Nucleus accumbens (tissue), 56 donors: ENCODE data around the gene CDH13.

Experiments used
- DNase-seq, 56 donors: peaks; one replicate each; lab custom pipeline; 2025; lab: John Stamatoyannopoulos, UW

The CDH13 gene

DNA sequence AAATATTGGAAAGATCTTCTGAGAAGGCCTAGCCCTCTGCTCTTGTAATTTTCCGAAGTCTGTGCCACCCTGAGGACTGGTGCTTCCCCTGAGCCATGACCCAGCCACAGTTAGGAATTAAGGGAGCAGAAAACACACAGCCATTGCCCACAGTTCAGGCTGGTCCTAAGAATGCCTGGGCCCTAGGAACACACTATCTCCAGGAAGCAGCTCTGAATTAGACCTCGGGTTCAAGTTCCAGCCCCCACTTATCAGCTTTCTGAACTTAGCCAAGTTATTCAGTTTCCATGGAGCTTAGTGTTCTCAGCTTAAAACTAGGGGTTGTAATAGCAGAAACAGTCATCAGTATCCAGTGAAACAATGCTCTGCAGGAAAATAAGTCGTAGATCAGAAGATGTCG, 56.0 kb downstream of the CDH13 start:
- DNase-seq = no peak

DNA sequence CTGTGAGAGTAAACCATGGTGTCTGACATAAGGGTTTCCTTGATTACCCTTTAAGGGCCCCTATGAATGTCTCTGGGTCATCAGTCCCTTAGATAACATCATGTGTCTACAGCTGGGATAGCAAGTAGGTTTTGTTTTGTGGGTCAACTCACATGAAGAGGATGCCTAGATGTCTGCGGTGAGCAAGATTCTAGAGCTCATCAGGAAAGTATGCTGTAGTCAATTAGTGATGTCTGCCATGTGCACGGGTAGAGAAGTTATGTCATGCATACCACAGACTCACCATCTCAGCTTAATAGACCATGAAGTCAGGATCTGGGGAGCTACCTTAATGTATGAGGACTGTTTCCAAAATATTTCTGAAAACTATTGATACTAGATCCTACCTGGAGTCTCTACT, 57.5 kb downstream of the CDH13 start:
- DNase-seq = no peak

DNA sequence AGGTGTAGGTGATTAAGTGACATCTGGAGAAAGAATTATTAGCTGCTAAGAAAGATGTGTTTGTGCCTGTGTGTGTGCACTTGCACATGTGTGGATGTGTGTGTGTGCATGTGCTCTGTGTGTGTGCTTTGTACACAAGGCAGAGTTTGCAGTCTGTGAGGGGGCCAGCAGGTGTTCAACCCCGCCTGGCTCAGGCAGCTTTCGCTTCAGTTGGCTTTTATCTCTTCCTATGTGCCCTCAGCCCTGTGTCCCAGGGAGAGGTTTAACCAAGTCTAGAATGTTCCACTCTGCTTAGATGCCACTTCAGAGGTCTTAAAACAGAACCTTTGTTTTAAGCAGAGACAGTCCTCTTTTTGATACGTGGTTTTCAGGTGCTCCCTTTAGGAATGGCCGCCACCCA, 58.8 kb downstream of the CDH13 start:
- DNase-seq = no peak

- DNase-seq = no peak
Observed at GRCh38 chr16:82694239-82694874, 67.6 kb downstream of the CDH13 start.

DNA sequence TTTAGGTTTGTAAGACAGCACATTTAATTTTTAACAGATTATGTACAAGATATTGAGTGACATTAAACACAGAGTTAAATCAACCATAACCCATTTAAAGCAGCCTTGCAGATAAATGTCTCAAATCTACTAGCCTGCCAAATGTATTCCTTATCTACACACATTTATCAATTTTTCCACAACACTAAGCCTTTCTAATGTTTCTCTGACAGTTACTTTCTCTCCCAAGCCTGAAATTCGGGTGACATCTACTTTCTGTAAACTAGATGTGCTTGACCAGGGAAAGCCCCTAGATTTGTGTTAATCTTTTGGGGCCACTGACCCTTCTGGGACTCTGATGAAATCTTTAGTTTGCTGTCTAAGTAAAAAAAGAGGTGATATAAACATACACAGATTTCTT, 69.0 kb downstream of the CDH13 start:
- no peak for DNase-seq

GRCh38 chr16:82699260-82699659, 72.5 kb downstream of the CDH13 start:
- no peak for DNase-seq

GRCh38 chr16:82699711-82700495, 73.1 kb downstream of the CDH13 start:
- peak in 5 of 56 donors; percentile 4 to 36 (median 29) for DNase-seq

DNA sequence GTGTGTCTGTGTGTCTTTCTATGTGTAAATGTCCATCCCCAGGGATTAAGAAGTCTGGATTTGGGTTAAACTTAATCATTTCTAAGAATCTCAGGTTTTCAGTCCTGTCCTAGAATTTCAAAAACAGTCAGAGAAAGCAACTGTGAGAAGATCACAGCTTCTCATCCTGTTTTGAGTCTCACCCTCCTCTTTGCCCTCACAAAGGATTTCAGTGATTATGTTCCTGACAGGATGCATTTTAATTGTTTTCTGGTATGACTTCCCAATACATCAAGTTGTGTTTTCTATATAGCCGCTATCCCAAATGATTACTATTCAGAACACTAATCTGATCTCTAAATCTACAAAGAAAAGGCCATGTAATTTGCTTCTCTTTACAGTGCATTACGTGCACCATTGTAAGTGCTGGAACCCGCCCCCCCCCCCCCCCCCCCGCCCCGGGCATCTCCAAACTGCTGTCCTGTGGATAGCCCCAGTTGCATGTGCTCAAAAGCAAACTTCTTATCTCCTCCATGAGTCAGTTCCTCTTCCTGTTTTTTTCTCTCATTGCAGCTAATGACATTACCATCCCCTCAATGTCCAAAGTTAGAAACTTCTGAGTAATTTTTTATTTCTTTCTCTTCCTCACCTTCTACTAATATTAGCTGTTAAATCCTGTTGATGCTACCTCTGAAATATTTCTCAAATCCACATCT, 73.9 kb downstream of the CDH13 start:
- no peak for DNase-seq

DNA sequence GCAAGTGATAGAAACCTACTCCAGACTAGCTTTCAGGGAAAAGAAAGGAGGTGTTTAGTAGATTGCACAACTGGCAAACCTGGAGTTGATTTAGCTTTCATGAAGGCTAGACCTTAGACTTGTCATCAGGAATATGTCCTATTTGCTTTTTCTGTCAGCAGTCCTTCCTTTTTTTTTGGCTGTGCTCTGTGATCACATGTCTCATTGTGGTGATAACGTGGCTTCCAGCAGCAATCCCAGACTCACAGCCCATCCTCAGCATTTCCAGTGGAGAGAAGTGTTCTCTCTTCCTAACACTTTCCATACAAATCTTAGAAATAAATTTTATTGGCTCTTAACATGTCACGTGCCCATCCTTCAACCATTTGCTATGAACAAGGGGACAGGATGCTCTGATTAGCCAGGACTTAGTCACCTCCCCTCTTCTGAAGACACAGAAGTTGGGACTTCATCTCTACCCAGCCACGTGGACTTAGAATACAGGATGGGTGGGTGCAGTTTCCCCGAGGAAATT, 74.7 kb downstream of the CDH13 start:
- no peak for DNase-seq

DNA sequence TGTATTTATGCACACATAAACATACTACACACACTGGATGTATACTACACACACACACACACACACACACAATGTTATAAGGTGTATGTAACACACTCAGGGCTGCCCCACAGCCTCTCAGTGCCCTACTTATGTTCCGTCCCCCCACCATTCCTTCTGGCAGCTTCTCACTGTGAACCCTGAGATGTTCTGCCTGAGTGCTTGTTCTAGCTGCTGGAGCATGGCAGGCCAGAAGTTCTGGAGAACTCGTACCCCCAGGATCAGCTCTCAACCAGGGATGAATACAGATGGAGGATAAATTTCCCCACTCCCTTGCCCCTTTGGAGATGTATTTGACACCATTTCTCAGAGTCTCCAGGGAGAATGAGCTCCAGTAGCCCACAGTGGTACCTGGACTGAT, 76.4 kb downstream of the CDH13 start:
- DNase-seq = no peak

DNA sequence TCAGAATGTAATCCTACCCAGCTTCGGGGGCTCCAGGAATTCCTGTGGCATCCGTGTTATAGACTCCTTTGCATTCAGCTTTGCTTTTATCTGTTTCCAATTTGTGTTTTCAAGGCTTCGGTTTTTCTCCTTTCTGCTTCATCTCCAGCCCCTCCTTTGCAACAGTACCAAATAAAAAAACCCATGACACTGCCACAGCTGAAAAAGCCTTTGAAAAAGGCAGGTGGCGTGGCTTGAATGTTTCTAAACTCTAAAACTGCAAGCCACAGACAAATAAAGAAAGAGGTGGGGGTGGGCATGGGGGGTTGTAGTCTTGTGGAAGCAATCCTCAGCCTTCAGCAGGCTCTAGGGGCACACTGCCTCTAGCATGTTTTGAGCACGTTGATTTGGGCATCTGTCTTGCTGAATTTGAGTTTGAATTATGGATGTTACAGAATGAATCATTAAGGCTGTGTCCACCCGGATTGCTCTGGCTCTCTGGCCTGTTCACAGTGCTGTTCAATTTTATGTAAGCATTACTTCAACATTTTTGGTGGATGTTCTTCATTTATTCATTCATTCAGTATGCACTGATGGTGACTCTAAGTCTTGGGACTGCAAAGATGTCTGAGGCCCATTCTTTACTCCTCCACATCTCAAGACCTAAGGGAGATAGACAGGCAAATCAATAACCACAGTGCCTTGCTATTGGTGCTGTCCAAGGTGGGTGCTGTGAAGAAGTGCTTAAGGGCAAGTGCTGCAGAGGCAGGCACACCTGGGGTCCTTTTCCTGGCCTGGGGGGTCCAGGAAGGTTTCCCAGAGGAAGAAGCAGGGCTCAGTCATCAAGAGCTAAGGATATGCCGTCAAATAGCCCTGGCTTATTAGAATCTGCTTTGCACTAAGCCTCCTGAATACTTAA, 77.4 kb downstream of the CDH13 start:
- no peak for DNase-seq

GRCh38 chr16:82709987-82710386, 83.2 kb downstream of the CDH13 start:
- no peak for DNase-seq

GRCh38 chr16:82713778-82714177, 87.0 kb downstream of the CDH13 start:
- no peak for DNase-seq

DNA sequence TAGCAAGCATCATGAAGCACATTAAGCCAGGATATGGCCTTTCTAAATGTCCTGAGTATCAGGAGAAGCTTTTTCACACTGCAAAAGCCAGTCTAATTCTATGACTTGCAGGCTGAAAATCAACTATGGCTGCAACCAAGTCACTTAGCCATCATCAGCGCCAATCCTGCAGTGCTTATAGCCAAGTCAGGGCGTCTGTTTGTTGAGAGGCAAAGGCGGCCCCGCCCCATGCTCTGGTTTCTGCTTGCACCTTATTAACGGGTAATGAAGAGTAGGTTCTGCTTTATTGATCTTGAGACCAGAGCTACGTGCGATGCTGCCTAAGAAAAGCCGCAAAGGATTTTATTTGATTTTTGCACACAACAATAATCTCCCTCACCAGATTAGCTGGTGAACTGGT, 88.4 kb downstream of the CDH13 start:
- DNase-seq = no peak

DNA sequence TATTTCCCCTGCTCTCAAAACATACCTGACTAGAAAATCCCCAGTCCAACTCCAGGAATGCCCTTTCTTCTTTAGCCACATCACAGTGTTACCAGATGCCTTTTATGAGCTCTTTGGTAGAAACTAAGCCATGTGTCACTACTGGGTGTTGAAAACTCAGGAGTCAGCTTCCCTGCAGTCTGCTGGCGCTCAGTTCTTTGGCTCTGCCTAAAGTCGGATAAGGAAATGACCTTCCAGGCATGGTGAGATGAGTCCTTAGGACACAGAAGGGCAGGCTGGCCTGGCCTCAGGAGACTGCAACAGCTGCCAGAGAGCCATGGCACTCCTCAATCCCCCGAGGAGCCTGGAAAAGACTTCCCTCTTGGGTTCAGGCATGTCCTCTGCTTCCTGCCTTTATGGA, 89.1 kb downstream of the CDH13 start:
- DNase-seq = no peak

DNA sequence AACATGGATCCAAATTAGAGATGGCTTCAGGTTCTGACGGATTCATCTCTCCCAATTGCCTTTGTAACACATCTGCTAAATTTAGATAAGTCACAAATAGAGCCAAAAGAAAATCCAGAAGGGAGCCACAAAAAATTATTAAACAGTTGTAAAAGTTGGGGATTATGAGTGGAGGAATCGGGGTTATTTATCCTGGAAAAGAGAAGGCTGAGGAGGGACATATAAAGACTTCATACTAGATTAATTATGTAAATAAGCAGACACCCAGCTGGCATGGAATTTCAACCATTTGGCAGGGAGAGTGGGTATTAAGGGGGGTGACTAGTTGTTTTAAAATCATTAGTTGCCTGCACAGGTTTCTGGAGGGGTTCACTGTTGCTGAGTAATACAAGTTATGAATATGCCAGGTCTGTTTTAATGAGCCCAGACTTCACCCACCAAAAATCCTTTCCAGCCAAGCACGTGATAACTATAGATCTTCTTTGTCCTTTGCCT, 89.6 kb downstream of the CDH13 start:
- DNase-seq = no peak

DNA sequence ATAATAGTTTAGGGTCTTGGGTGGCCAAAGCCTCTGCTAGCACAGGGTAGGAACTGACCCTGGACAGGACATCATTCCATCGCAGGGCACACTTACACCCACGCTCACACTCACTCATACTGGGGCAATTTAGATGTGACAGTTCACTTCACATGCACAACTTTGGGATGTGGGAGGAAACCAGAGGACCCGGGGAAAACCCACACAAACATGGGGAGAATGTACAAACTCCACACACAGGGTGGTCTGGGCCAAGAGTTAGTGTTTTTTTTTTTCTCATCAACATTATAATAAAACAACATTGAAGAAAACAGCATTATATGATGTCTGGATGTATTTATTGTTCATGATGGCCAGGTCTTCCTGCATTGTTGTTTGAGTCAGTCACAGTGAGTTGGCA, 93.6 kb downstream of the CDH13 start:
- no peak for DNase-seq

GRCh38 chr16:82726306-82726705, 99.5 kb downstream of the CDH13 start:
- DNase-seq = no peak

DNA sequence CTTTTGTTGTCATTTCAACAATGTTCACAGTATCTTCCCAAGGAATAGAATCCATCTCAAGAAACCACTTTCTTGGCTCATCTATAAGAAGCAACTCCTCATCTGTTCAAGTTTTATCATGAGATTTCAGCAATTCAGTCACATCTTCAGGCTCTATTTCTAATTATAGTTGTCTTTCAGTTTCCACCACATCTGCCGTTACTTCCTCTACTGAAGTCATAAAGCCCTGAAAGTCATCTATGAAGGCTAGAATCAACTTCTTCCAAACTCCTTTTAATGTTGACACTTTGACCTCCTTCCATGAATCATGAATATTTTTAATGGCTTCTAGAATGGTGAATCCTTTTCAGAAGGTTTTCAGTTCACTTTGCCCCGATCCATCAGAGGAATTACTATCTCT, 102.1 kb downstream of the CDH13 start:
- no peak for DNase-seq

GRCh38 chr16:82730901-82731300, 104.1 kb downstream of the CDH13 start:
- no peak for DNase-seq
